Heart left ventricle (tissue), 16 donors: ENCODE results near the gene SLC22A2. TPM values are rescaled to one million over a fixed set of nuclear protein-coding genes. Genes with fewer than 3 reads are reported as not detected.

Source experiments
- ATAC-seq, 4 donors: fragments of 200-7000 bp; cut with Tn5 transposase; one replicate each; pipeline ENCODE4 v1.9.1; 2020 to 2022; ENCODE audit warnings: moderate library complexity in 4 of 4, mild to moderate bottlenecking in 3 of 4, moderate number of reproducible peaks in 1 of 4
- DNase-seq, 5 donors: peaks; one replicate each; pipeline ENCODE4 v3.0.0-alpha.2; 2020
- H3K27ac ChIP-seq, 12 donors: fragments of 200-600 bp; sonication (generic) in 4 of 12; one replicate each; pipeline versions ENCODE4 v1.5.0 to v1.8.0; 2016 to 2022; ENCODE audit warnings: mild to moderate bottlenecking in 2 of 12
- H3K27me3 ChIP-seq, 9 donors: fragments of 200-600 bp; sonication (generic) in 2 of 9; one replicate each; pipeline versions ENCODE4 v1.5.1 to v1.8.0; 2016 to 2022; ENCODE audit warnings: mild to moderate bottlenecking in 3 of 9
- H3K36me3 ChIP-seq, 9 donors: fragments of 200-600 bp; sonication (generic) in 2 of 9; one replicate each; pipeline versions ENCODE4 v1.5.0 to v1.8.0; 2018 to 2022; ENCODE audit warnings: mild to moderate bottlenecking in 2 of 9
- H3K4me1 ChIP-seq, 12 donors: fragments of 200-600 bp; sonication (generic) in 4 of 12; one replicate each; pipeline versions ENCODE4 v1.5.0 to v1.8.0; 2016 to 2022; ENCODE audit warnings: mild to moderate bottlenecking in 3 of 12
- H3K4me3 ChIP-seq, 12 donors: fragments of 200-600 bp; sonication (generic) in 4 of 12; one replicate each; pipeline versions ENCODE4 v1.5.0 to v1.8.0; 2017 to 2022; ENCODE audit warnings: mild to moderate bottlenecking in 9 of 12, moderate library complexity in 4 of 12
- H3K9me3 ChIP-seq, 12 donors: fragments of 200-600 bp; sonication (generic) in 4 of 12; one replicate each; pipeline versions ENCODE4 v1.5.0 to v1.8.0; 2016 to 2022; ENCODE audit warnings: mild to moderate bottlenecking in 1 of 12
- POLR2A ChIP-seq, 2 donors: fragments of 450-650 bp; IDR thresholded peaks; one replicate each; pipeline ENCODE4 v1.6.1; 2017; ENCODE audit warnings: antibody characterized with exemption in 2 of 2, mild to moderate bottlenecking in 2 of 2, moderate library complexity in 2 of 2
- WGBS, 4 donors: extraction: QIAGEN DNeasy Blood & Tissue Kit in 2 of 4; methylation state at CpG; one replicate each; pipeline versions ENCODE4 v1.1.5 to v1.1.7; 2013 to 2018; 5-methylcytosine and 5-hydroxymethylcytosine counted together
- intact Hi-C, 10 donors: fragments of 100-400 bp; cut with DNase I; formaldehyde crosslinking; loops; one replicate each; pipeline versions ENCODE4 v1.11.1 to v1.14.2; 2022
- polyA plus RNA-seq, 2 donors: library from polyadenylated mRNA; stranded (reverse); fragments of 200-250 nt; gene quantifications; one replicate each; pipeline ENCODE4 v1.2.3, GENCODE V29; 2013
- total RNA-seq, 9 donors: library from RNA; depleted of rRNA in 2 of 9; stranded (reverse); fragments of >200 nt in 2 of 9; fragmentation: NEBNext Ultra II Directional in 3 of 9; extraction: Animal tissue kit (Norgen Biotek cat#: 25700) in 3 of 9; gene quantifications; one replicate each; pipeline versions ENCODE4 v1.1.0 to v1.2.4, GENCODE V29; 2016 to 2023
- TF ChIP-seq, protein P1 (sequence below), 12 donors: fragments of 200-600 bp; sonication (generic) in 4 of 12; IDR thresholded peaks; one replicate each; pipeline versions ENCODE4 v1.5.0 to v1.8.0; 2018 to 2022; ENCODE audit warnings: antibody characterized with exemption in 12 of 12, mild to moderate bottlenecking in 5 of 12
- donor health status: ischemic (EF 13 %, LVEDD 7.1; RV severe dilation, severe dysfunction).
- donor health status: healthy with polysubstance abuse.
- donor health status: DM: no; HTN: yes; CAD: no.
- donor health status: DM: no; HTN: no; CAD: no.
- donor health status: ischemic (EF 25% LVEDD 6.9; RV normal size, moderate dysfunction).
- donor health status: ischemic (EF 25% LVEDD 5.7; RV mildly dilated, moderate dysfunction).
- donor health status: healthy.
- donor health status: DM: yes; HTN: yes; CAD: no.
- donor health status: ischemic (EF 35%, LVEDD 5.7; RV mildly dilated, moderate dysfunction).
- donor health status: nonischemic (EF 11% LVEDD 7.7; RV severe dilation, severe dysfunction).
- donor health status: DM: yes; HTN: yes; CAD: no.
- donor health status: PGD.
- donor health status: ischemic (EF 29% LVEDD 5.4; RV normal size, mild dysfunction).
- donor health status: nonischemic (EF 23%, LVEDD 6.1; RV moderate dilation, normal function).

Gene SLC22A2
- total and polyA plus RNA-seq, 11 donors: not detected

DNA sequence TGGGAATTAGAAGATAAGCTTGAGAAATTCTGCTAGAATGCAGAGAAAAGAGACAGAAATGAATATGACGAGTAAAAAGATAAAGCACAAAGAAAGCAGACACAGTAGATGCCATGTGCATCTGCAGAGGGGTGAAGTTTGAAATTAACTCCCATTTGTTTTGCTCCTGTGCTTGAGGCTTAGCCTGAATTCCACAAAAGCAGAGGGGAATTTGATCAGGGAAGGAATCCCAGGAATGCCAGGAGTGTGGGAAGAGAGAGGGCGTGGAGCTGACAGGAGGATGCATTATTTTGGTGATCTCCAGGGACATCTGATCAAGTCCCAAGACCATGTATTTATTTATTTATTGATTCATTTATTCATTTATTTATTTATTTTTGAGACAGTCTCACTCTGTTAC, 81.4 kb downstream of the SLC22A2 start:
- TF ChIP-seq, protein P1, sequence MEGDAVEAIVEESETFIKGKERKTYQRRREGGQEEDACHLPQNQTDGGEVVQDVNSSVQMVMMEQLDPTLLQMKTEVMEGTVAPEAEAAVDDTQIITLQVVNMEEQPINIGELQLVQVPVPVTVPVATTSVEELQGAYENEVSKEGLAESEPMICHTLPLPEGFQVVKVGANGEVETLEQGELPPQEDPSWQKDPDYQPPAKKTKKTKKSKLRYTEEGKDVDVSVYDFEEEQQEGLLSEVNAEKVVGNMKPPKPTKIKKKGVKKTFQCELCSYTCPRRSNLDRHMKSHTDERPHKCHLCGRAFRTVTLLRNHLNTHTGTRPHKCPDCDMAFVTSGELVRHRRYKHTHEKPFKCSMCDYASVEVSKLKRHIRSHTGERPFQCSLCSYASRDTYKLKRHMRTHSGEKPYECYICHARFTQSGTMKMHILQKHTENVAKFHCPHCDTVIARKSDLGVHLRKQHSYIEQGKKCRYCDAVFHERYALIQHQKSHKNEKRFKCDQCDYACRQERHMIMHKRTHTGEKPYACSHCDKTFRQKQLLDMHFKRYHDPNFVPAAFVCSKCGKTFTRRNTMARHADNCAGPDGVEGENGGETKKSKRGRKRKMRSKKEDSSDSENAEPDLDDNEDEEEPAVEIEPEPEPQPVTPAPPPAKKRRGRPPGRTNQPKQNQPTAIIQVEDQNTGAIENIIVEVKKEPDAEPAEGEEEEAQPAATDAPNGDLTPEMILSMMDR (IDR thresholded peaks at IDR 0.05): no peak
- TF ChIP-seq POLR2A (IDR thresholded peaks at IDR 0.05): no peak
- WGBS, 4 donors: 31 to 49% (median 34%) methylated on average over 2 of the region's 2 CpGs

GRCh38 chr6:160174681-160175080, 83.9 kb downstream of the SLC22A2 start:
- Histone ChIP-seq H3K9me3 (no peaks in the 10 kb centered on the region), H3K4me3 (no peak overlapping the region), H3K27me3 (peaks cover 0 to 5% (median 0%) of the 10 kb centered on the region in 9 donors), H3K36me3 (no peaks in the 10 kb centered on the region), H3K4me1 (no peaks in the 10 kb centered on the region), H3K27ac (no peak overlapping the region)
- DNase-seq: no peak
- ATAC-seq: no peak
- intact Hi-C loops: no loop called here
- 39 to 48% (median 40%) methylated on average over 2 of the region's 2 CpGs for WGBS, 4 donors
- TF ChIP-seq POLR2A (IDR thresholded peaks at IDR 0.05): no peak
- TF ChIP-seq, protein P1 (IDR thresholded peaks at IDR 0.05): no peak

More for the DNA sequence above, 81.4 kb downstream of the SLC22A2 start:
- no peak overlapping the region for H3K4me3 ChIP-seq
- ATAC-seq: no peak
- no peak overlapping the region for H3K27ac ChIP-seq
- no peaks in the 10 kb centered on the region for H3K4me1 ChIP-seq
- H3K27me3 ChIP-seq: peaks cover 0 to 5% (median 0%) of the 10 kb centered on the region in 9 donors
- intact Hi-C loops: no loop called here
- no peaks in the 10 kb centered on the region for H3K36me3 ChIP-seq
- H3K9me3 ChIP-seq: no peaks in the 10 kb centered on the region
- DNase-seq: no peak

GRCh38 chr6:160173806-160174527, 84.7 kb downstream of the SLC22A2 start:
- 64 to 74% (median 72%) methylated on average over 9 of the region's 9 CpGs for whole genome bisulfite sequencing, 4 donors
- TF ChIP-seq, protein P1 (IDR thresholded peaks at IDR 0.05): no peak
- TF ChIP-seq POLR2A (IDR thresholded peaks at IDR 0.05): no peak
- no peaks in the 10 kb centered on the region for H3K36me3 ChIP-seq
- no peak overlapping the region for H3K4me3 ChIP-seq
- intact Hi-C loops: no loop called here
- no peaks in the 10 kb centered on the region for H3K4me1 ChIP-seq
- ATAC-seq (no peak), DNase-seq (no peak)
- H3K9me3 ChIP-seq: no peaks in the 10 kb centered on the region
- peaks cover 0 to 5% (median 0%) of the 10 kb centered on the region in 9 donors for H3K27me3 ChIP-seq
- H3K27ac ChIP-seq: no peak overlapping the region

GRCh38 chr6:160172704-160173103, 85.9 kb downstream of the SLC22A2 start:
- no peak for ATAC-seq
- TF ChIP-seq POLR2A (IDR thresholded peaks at IDR 0.05): no peak
- TF ChIP-seq, protein P1 (IDR thresholded peaks at IDR 0.05): no peak
- no peak for DNase-seq
- Histone ChIP-seq H3K4me1 (no peaks in the 10 kb centered on the region), H3K27ac (no peak overlapping the region), H3K27me3 (peaks cover 0 to 5% (median 0%) of the 10 kb centered on the region in 9 donors), H3K36me3 (no peaks in the 10 kb centered on the region), H3K9me3 (no peaks in the 10 kb centered on the region), H3K4me3 (no peak overlapping the region)
- intact Hi-C loops: no loop called here
- 91 to 93% (median 92%) methylated on average over 5 of the region's 5 CpGs for WGBS, 4 donors
